Measurements from ENCODE around the gene TKFC. TPM values are rescaled to one million over a fixed set of nuclear protein-coding genes. Genes with fewer than 3 reads are reported as not detected.
A peak's percentile ranks its signal among the peaks of the same experiment; 100 is the strongest.

Gene TKFC
- total and polyA plus RNA-seq, 9 of the 15 experiments (the other 6 are each of a cell fraction or from before 2014, with no cell fraction given), result 2.0 to 61.7 (median 28.5) TPM

DNA sequence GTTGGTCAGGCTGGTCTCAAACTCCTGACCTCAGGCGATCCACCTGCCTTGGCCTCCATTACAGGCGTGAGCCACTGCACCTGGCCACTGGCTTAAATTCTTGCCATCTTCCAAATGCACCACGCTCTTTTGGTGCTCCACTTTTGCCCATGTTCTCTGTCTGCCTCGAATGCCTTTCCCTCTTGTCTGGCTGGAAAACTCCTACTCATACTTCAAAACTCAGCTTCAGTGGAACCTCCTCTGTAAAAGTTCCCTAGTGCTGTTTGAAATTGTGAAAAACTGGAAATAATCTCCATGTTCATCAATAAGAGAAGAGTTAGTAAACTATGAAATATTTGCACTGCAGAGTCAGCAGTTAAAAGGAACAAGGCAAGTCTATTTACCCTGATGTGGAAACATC, 49.4 kb upstream of the TKFC start:
- FAIRE-seq (no peak), DNase-seq (ENCODE audit: extremely low read depth in 1 of 4, low spot score in 3 of 4) (no peak), ATAC-seq (no peak)
- Histone ChIP-seq H3K9me3 (replicated peaks; ENCODE audit: control insufficient read depth, insufficient read depth, low read depth, low read length) (no peaks in the 10 kb centered on the region), H3K27ac (ENCODE audit: extremely low read depth, low read depth, low read length) (no peak overlapping the region), H3K4me2 (ENCODE audit: insufficient read depth, low read length) (no peak overlapping the region), H3K36me3 (ENCODE audit: control insufficient read depth, insufficient read depth, low read length) (peaks cover 5% of the 10 kb centered on the region; the same call in 2 of the 3 replicates), H3K4me3 (no peak overlapping the region), H3K4me1 (replicated peaks in 1 of 2; ENCODE audit: control insufficient read depth in 2 of 2, insufficient read depth in 2 of 2, low read length in 2 of 2) (peaks cover 32 to 49% of the 10 kb centered on the region in 2 experiments), H3K27me3 (ENCODE audit: control insufficient read depth in 2 of 2, insufficient read depth in 2 of 2, low read length in 2 of 2) (no peaks in the 10 kb centered on the region), H3K79me2 (ENCODE audit: control insufficient read depth, insufficient read depth, low read length) (no peaks in the 10 kb centered on the region), H3K9me1 (ENCODE audit: control insufficient read depth, insufficient read depth, low read length) (no peaks in the 10 kb centered on the region), H4K20me1 (replicated peaks; ENCODE audit: control insufficient read depth, insufficient read depth, low read length) (no peaks in the 10 kb centered on the region), H3K9ac (ENCODE audit: insufficient read depth in 1 of 2, low read depth in 2 of 2, low read length in 2 of 2) (no peak overlapping the region), H2AFZ (ENCODE audit: low read depth, low read length) (no peak overlapping the region)
- in situ Hi-C loops (cut with MboI) (no loop called here), intact Hi-C loops (cut with micrococcal nuclease) (no loop called here)
- ChIA-PET CTCF (ENCODE audit: low intra/inter-chr PET ratio) (no interaction called here), POLR2A (no interaction called here)
- BruUV-seq (replicated peaks), result no TSS peak
- WGBS (ENCODE audit: insufficient coverage, low coverage, missing lambda C conversion rate), result 74% methylated on average over 4 of the region's 4 CpGs
- TF ChIP-seq TARDBP (IDR thresholded peaks at IDR 0.05) (no peak), SMAD3 (CRISPR knock-in tag; conservative IDR thresholded peaks at IDR 0.05) (no peak), ZNF316 (IDR thresholded peaks at IDR 0.05) (peak; percentile 64), C11orf30 (IDR thresholded peaks at IDR 0.05; ENCODE audit: low read depth) (peak; percentile 41; the same call in 1 of the 2 replicates), MAFF (IDR thresholded peaks at IDR 0.05; ENCODE audit: low read length) (0 out of 2 replicates have a peak, but pooled peaks have one; percentile 14), ZFX (CRISPR knock-in tag; IDR thresholded peaks at IDR 0.05) (no peak), ZZZ3 (IDR thresholded peaks at IDR 0.05) (no peak)
- TF ChIP-seq, protein P1, sequence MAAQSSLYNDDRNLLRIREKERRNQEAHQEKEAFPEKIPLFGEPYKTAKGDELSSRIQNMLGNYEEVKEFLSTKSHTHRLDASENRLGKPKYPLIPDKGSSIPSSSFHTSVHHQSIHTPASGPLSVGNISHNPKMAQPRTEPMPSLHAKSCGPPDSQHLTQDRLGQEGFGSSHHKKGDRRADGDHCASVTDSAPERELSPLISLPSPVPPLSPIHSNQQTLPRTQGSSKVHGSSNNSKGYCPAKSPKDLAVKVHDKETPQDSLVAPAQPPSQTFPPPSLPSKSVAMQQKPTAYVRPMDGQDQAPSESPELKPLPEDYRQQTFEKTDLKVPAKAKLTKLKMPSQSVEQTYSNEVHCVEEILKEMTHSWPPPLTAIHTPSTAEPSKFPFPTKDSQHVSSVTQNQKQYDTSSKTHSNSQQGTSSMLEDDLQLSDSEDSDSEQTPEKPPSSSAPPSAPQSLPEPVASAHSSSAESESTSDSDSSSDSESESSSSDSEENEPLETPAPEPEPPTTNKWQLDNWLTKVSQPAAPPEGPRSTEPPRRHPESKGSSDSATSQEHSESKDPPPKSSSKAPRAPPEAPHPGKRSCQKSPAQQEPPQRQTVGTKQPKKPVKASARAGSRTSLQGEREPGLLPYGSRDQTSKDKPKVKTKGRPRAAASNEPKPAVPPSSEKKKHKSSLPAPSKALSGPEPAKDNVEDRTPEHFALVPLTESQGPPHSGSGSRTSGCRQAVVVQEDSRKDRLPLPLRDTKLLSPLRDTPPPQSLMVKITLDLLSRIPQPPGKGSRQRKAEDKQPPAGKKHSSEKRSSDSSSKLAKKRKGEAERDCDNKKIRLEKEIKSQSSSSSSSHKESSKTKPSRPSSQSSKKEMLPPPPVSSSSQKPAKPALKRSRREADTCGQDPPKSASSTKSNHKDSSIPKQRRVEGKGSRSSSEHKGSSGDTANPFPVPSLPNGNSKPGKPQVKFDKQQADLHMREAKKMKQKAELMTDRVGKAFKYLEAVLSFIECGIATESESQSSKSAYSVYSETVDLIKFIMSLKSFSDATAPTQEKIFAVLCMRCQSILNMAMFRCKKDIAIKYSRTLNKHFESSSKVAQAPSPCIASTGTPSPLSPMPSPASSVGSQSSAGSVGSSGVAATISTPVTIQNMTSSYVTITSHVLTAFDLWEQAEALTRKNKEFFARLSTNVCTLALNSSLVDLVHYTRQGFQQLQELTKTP (IDR thresholded peaks at IDR 0.05; ENCODE audit: low read depth in 1 of 2, partially characterized antibody in 2 of 2), result no peak

Data from K562 (cell line).